NCI-H526 (cell line): Measurements from ENCODE around the gene PTPRN2.
"Not testable (repeated sequence)": the region's sequence is repeated elsewhere in the genome, so short reads cannot be mapped to it uniquely, and the experiment has no call there.

ENCODE experiments used
- DNase-seq, 2 experiments: peaks; one replicate each; lab custom pipeline; 2025; lab: John Stamatoyannopoulos, UW

PTPRN2 gene

GRCh38 chr7:157518514-157519175 is 1069.0 kb downstream of the PTPRN2 start:
- no peak for DNase-seq

DNA sequence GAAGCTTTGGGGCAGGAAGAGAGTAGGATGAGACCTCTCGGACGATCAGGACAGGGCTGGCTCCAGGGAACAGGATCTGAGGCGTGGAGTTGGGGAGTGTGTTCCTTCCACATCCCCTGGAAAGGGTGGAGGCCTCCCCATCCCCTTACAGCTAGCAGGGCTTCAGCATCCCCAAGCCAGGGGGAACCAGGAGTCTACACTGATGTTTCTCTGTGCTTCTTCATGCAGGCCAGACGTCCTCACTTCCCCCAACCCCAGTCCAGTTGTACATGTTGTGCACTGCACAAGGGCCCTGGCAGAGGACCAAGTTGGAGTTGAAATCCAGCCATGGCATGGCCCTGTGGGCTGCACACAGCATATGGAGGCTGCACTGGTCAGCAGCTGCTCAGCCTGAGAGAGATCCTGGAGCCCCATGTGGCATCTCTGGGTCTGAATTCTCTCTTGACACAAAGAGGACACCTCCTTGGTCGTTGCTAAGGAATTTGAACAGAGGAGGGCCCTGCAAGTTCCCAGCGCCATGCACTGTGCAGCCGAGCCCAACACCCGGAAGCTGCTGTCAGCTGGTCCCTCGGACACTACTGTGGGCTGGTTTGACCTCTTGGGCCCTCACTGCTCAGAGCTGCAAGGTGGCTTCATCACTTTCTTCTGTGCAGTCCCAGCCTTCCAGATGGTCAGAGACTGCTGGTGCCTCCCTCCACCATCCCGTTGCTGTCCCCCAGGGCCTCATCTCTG is 1069.7 kb downstream of the PTPRN2 start:
- no peak for DNase-seq

GRCh38 chr7:157516911-157517781 is 1070.5 kb downstream of the PTPRN2 start:
- no peak for DNase-seq

DNA sequence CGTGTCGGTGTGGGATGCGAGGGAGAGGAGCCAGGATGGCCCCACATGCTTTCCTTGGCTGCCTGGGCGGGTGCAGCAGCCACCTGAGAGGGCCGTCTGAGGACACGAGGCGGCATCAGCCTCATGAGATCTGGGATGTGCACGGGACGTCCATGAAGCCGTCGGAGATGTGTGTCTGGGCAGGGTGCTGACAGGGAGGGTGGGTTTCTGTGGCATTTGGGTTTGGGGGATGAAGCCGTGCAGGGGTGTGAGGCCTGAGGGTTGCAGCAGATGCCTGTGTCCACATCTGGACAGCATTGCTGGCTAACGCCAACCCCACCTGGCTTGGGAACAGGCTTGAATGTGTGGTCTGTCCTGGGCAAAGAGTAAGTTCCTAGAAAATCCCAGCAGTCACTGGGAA is 1071.3 kb downstream of the PTPRN2 start:
- DNase-seq = no peak

DNA sequence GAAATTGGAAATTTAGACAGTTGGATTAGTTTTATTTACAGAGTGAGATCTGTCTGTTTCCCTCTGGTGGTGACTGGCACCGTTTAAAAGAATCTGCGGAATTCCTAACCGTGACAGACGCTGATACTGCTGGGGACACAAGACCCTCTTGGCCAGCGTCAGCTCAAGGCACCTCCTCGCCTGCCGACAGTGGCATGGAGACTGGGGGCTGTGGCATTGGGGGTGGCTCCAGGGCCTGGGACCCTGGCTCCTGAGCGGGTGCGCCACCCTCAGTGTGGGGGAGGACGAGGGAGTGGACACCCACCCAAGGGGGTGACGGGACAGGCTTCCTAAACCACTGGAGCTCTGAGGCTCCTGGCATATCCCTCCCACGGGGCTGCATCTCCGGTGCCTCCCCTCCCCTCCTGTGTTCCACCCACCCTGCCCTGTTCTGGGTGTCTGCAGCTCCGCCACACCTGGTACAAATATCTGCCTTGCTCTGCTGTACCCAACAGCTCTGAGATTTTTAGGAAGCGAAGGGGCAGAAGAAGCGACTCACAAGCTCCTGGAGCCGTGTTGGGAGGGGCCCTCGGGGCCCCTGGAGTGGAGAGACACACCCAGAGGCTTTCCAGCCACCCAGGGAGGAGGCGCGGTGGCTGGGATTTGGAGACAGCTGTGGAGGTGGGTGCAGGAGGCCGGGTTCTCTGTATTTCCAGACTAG is 1072.1 kb downstream of the PTPRN2 start:
- DNase-seq = no peak

DNA sequence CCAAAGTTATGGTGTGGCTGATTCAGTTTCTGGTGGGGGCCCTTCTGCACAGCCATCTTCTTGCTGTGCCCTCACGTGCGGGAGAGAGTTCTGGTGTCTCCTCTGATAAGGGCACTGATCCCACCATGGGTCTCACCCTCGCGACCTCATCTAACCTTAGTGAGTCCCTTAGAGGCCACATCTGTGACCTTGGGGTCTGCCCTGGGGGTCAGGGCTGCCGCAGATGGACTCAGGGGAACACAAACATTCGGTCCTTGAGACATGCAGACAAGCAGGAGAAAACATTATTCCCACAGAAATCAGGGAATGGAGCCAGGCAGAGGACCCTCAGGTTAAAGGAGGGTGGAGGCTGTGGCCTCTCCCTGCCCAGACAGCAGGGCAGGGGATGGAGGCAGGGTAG is 1072.9 kb downstream of the PTPRN2 start:
- DNase-seq = no peak

GRCh38 chr7:157514306-157514705 is 1073.3 kb downstream of the PTPRN2 start:
- DNase-seq = no peak

DNA sequence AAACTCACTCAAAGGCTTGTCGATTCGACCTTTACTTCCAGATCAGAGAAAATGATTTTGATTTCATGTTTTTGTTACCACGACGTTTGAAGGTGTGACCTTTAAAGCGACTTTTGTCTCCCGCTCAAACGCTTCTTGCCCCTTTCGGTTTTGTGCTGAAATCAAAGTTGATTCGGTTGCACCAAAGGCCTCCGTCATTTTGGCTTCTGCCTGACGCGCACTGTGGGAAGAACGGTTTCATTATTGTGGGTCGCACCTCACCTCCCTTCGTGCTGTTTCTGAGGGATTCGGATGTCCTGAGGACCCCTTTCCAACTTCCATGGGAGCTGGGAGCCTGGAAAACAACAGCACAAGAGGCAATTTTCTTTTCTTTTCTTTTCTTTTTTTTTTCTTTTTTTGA is 1073.9 kb downstream of the PTPRN2 start:
- no peak for DNase-seq

GRCh38 chr7:157513162-157513621 is 1074.4 kb downstream of the PTPRN2 start:
- DNase-seq = no peak

DNA sequence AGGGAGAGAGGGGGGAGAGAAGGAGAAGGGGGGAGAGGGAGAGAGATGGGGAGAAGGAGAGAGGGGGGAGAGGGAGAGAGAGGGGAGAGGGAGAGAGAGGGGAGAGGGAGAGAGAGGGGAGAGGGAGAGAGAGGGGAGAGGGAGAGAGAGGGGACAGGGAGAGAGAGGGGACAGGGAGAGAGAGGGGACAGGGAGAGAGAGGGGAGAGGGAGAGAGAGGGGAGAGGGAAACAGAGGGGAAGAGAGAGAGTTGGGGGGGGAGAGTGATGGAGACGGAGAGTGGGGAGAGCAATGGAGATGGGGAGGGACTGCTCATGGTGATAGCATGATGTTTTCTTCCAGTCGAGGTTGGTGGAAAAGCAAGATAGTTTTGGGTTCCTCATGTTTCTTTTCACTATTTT is 1078.4 kb downstream of the PTPRN2 start:
- DNase-seq = no peak

DNA sequence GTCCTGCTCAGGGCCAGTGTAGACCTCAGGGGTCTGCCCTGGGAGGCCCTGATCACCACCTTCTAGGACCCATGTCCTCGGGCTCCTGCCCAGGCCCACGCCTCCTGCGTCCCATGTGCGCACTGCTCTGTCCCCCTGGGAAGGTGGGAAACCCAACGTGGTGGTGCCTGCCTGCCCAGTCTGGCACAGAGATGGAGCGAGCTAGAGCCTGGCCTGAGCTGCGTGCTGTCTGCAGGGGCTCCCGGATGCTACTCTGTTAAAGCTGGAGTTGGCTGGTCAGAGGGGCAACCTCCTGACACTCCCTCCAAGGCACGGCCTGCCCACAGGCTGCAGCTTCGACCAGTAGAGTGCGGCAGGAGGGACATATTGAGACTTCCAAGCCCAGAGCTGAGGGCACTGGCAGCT is 1079.1 kb downstream of the PTPRN2 start:
- DNase-seq = no peak

DNA sequence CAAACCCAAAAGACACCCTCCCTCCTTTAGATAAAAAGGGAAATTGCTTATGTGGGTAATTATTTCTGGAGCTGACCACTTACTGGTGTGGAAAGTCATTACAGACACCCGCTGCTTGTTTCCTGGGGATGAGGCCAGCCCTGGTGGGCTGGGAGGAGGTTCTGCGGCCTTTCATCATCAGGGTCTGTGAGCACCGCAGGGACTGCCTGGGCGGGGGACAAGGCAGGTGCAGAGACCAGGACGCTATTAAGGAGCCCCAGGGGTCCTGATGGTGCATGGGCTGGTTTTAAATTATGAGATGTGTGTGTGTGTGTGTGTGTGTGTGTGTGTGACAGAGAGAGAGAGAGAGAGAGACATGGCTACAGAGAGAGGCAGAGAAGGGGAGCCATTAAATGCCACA is 1079.6 kb downstream of the PTPRN2 start:
- no peak for DNase-seq

GRCh38 chr7:157506268-157506667 is 1081.4 kb downstream of the PTPRN2 start:
- DNase-seq = no peak

- DNase-seq = no peak
Observed at GRCh38 chr7:157505646-157506045, 1082.0 kb downstream of the PTPRN2 start.

- no peak for DNase-seq
Observed at GRCh38 chr7:157503229-157503628, 1084.4 kb downstream of the PTPRN2 start.

DNA sequence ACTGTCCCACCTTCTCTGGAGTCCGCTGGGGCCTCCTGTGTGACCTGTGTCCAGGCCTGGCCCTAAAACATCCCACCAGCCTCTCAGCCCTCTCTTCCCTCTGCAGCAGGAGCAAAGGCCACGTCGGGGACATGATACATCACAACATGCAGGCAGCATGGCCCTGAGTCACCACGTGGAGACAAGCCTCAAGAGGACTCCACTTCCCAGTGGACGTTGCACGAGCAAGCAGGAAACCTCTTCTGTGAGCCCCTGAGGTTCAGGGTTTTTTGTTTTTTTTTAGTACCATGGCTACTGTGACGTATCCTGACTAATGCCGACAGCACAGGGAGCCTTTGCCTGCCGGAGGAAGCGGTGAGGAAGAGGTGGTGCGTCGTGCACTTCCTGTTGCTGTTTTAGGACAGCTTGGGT is 1084.9 kb downstream of the PTPRN2 start:
- DNase-seq = no peak

GRCh38 chr7:157501581-157501980 is 1086.0 kb downstream of the PTPRN2 start:
- DNase-seq = peak in 1 of 2 experiments; percentile 31

- DNase-seq = not testable (repeated sequence)
Observed at GRCh38 chr7:157500989-157501540, 1086.6 kb downstream of the PTPRN2 start.

DNA sequence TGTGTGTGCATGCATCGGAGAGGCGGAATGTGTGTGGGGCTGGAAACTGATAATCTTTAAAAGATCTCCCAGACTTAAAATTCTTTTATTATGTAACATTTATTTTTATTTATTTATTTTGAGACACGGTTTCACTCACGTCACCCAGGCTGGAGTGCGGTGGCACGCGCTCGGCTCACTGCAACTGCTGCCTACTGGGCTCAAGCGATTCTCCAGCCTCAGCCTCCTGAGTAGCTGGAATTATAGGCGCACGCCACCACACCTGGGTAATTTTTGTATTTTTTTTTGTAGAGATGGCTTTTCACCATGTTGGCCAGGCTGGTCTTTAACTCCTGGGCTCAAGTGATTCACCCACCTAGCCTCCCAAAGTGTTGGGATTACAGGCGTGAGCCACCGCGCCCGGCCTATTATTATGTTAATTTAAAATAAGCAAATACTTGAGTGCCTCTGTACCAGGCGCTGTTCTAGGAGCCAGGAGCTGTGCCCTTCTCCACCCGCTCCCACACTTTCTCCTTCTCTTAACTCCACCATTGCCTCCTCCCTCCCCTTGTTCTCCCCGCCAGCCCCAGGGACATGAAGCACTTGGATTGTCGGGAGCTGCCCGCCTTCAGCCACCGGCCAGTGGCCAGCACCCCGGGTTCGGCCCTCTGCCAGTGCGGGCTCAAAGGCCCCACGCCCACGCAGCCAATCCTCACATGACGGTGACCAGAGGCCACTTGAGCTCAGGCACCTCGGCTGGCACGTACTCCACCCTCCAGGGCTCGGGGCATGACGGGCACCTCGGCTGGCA is 1087.3 kb downstream of the PTPRN2 start:
- peak in 1 of 2 experiments; percentile 24 for DNase-seq

DNA sequence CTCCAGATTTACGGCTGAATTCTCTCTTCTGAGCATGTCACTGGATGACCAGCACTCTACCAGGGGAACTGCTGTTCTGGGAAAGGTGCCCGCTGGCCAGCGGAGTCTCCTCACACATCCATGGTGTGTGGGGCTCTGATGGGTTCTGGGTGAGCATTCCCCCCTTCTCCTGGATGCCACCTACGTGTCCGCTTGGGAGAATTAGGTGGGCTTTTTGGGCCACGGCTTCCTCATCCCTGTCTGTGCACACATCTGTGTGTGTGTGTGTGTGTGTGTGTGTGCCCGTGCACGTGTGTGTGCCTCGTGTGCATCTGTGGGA is 1087.8 kb downstream of the PTPRN2 start:
- DNase-seq = no peak
